Measurements from ENCODE around the gene DACT3. TPM values are rescaled to one million over a fixed set of nuclear protein-coding genes. Genes with fewer than 3 reads are reported as not detected.

Gene DACT3
- total and polyA plus RNA-seq, 4 donors: 0.32 to 1.4 (median 1.0) TPM

- TF ChIP-seq ZBTB33 (IDR thresholded peaks at IDR 0.05): no peak
These were observed 4.4 kb downstream of the DACT3 start (continued) for GRCh38 chr19:46656541-46656940.

- Histone ChIP-seq H3K9me3 (ENCODE audit: control insufficient read depth in 4 of 4, low read length in 3 of 4) (no peaks in the 10 kb centered on the region), H3K27me3 (ENCODE audit: control insufficient read depth in 4 of 4, insufficient read depth in 4 of 4, low read length in 3 of 4) (peaks cover 0 to 5% (median 4%) of the 10 kb centered on the region in 4 donors), H3K4me1 (ENCODE audit: control insufficient read depth in 4 of 4, insufficient read depth in 4 of 4, low read length in 3 of 4) (peaks cover 0 to 6% (median 1%) of the 10 kb centered on the region in 4 donors), H3K4me3 (ENCODE audit: low read depth in 1 of 3, low read length in 3 of 3) (no peak overlapping the region), H3K36me3 (ENCODE audit: control insufficient read depth in 4 of 4, insufficient read depth in 3 of 4, low read depth in 1 of 4, low read length in 3 of 4) (no peaks in the 10 kb centered on the region), H3K27ac (ENCODE audit: low read depth in 1 of 2, low read length in 2 of 2) (peak overlapping the region in 1 of 2 donors; percentile 46), H3K9ac (ENCODE audit: low read depth in 1 of 2, low read length in 2 of 2) (no peak overlapping the region)
- 35% methylated on average over 16 of the region's 16 CpGs for WGBS
- no peak for TF ChIP-seq ATF3 (IDR thresholded peaks at IDR 0.05)
- TF ChIP-seq SP1 (IDR thresholded peaks at IDR 0.05): no peak
- TF ChIP-seq HNF4A (conservative IDR thresholded peaks at IDR 0.05): no peak
- TF ChIP-seq CTCF (IDR thresholded peaks at IDR 0.05; ENCODE audit: low read depth, low read length, missing input control): no peak
- TF ChIP-seq RAD21 (IDR thresholded peaks at IDR 0.05): no peak
- no peak for TF ChIP-seq REST (IDR thresholded peaks at IDR 0.05)
- TF ChIP-seq FOXA1 (IDR thresholded peaks at IDR 0.05): no peak
- TF ChIP-seq FOXA2 (IDR thresholded peaks at IDR 0.05): no peak
- TF ChIP-seq HNF4G (IDR thresholded peaks at IDR 0.05): no peak
- no peak for TF ChIP-seq NR2F2 (IDR thresholded peaks at IDR 0.05)
- TF ChIP-seq GABPA (IDR thresholded peaks at IDR 0.05 in 1 of 2, conservative IDR thresholded peaks at IDR 0.05 in 1 of 2): no peak
- TF ChIP-seq RXRA (IDR thresholded peaks at IDR 0.05): no peak
- TF ChIP-seq TAF1 (conservative IDR thresholded peaks at IDR 0.05): no peak
- TF ChIP-seq YY1 (IDR thresholded peaks at IDR 0.05): no peak
- no peak for TF ChIP-seq MAX (IDR thresholded peaks at IDR 0.05)
- no peak for TF ChIP-seq JUND (IDR thresholded peaks at IDR 0.05)
- no peak for TF ChIP-seq ZBTB33 (IDR thresholded peaks at IDR 0.05)
- TF ChIP-seq EGR1 (IDR thresholded peaks at IDR 0.05; ENCODE audit: low read depth in 2 of 2): no peak
- no peak for DNase-seq (ENCODE audit: low spot score)
These were observed 6.3 kb downstream of the DACT3 start for GRCh38 chr19:46654621-46655152.
